HEK293 (cell line): Measurements from ENCODE around the gene UGT1A3.

Experiments used
- CTCF ChIA-PET: fragments of 350-600 bp; formaldehyde crosslinking; extraction: SDS; loops from one replicate; lab custom pipeline; 2021; ENCODE audit warnings: antibody characterized with exemption; lab: Yijun Ruan, JAX
- POLR2A ChIA-PET: fragments of 300-600 bp; formaldehyde crosslinking; extraction: SDS; loops from one replicate; lab custom pipeline; 2020; ENCODE audit warnings: antibody characterized with exemption, inconsistent platforms; lab: Yijun Ruan, JAX
- H3K27ac ChIP-seq: fragments of 200-500 bp; sonication (Bioruptor generic); 2 replicates; pipeline ENCODE4 v1.5.1; 2014; ENCODE audit warnings: low read depth, low read length, control low read depth, inconsistent platforms; ENCODE audit errors: extremely low read depth
- H3K36me3 ChIP-seq, 2 experiments: fragments of 200-500 bp in 1 of 2; sonication (Bioruptor generic) in 1 of 2; 1 replicate in 1 of 2; 2 replicates in 1 of 2; pipeline ENCODE4 v1.5.1; 2014 to 2017; ENCODE audit warnings: inconsistent platforms in 2 of 2, low read length in 2 of 2; ENCODE audit not compliant: control insufficient read depth in 2 of 2, insufficient read depth in 1 of 2
- H3K4me1 ChIP-seq: fragments of 200-500 bp; sonication (Bioruptor generic); 2 replicates; pipeline ENCODE4 v1.5.1; 2014; ENCODE audit warnings: mild to moderate bottlenecking, low read length, inconsistent platforms; ENCODE audit not compliant: control insufficient read depth, insufficient read depth
- H3K4me3 ChIP-seq: 2 replicates; pipeline ENCODE4 v1.5.1; 2011; ENCODE audit warnings: low read depth, mild to moderate bottlenecking, control low read depth, low read length, moderate library complexity
- H3K9me3 ChIP-seq: fragments of 200-500 bp; sonication (Bioruptor generic); 2 replicates; pipeline ENCODE4 v1.5.1; 2014; ENCODE audit warnings: low read depth, low read length, inconsistent platforms; ENCODE audit not compliant: control insufficient read depth, insufficient read depth
- FEZF1 ChIP-seq: fragments of 450-650 bp; formaldehyde crosslinking; IDR thresholded peaks from 2 replicates; pipeline ENCODE4 v1.5.1; 2016; ENCODE audit warnings: missing biosample characterization, missing genetic modification characterization
- KLF16 ChIP-seq: fragments of 450-650 bp; formaldehyde crosslinking; IDR thresholded peaks from 2 replicates; pipeline ENCODE4 v1.5.1; 2017; ENCODE audit warnings: missing biosample characterization, missing genetic modification characterization
- MEIS1 ChIP-seq: sonication (generic); formaldehyde crosslinking; IDR thresholded peaks from 2 replicates; pipeline ENCODE4 v1.8.1; 2022; ENCODE audit warnings: missing genetic modification reagents, mild to moderate bottlenecking, borderline replicate concordance
- OSR2 ChIP-seq: fragments of 450-650 bp; formaldehyde crosslinking; IDR thresholded peaks from 2 replicates; pipeline ENCODE4 v1.5.1; 2016; ENCODE audit warnings: missing biosample characterization, missing genetic modification characterization
- SP3 ChIP-seq: fragments of 450-650 bp; formaldehyde crosslinking; IDR thresholded peaks from 2 replicates; pipeline ENCODE4 v1.5.1; 2016; ENCODE audit warnings: missing biosample characterization, missing genetic modification characterization
- ZFHX2 ChIP-seq: fragments of 450-650 bp; formaldehyde crosslinking; conservative IDR thresholded peaks from 2 replicates; pipeline ENCODE4 v1.5.1; 2016; ENCODE audit warnings: missing biosample characterization, missing genetic modification characterization
- ZIC2 ChIP-seq: fragments of 450-650 bp; formaldehyde crosslinking; IDR thresholded peaks from 2 replicates; pipeline ENCODE4 v1.5.1; 2016; ENCODE audit warnings: missing biosample characterization, missing genetic modification characterization
- ZNF10 ChIP-seq: fragments of 450-650 bp; formaldehyde crosslinking; IDR thresholded peaks from 2 replicates; pipeline ENCODE4 v1.5.1; 2017; ENCODE audit warnings: missing biosample characterization, missing genetic modification characterization
- ZNF214 ChIP-seq: fragments of 450-650 bp; formaldehyde crosslinking; IDR thresholded peaks from 2 replicates; pipeline ENCODE4 v1.5.1; 2017; ENCODE audit warnings: missing biosample characterization, mild to moderate bottlenecking, missing genetic modification characterization, borderline replicate concordance
- ZNF23 ChIP-seq: fragments of 450-650 bp; formaldehyde crosslinking; IDR thresholded peaks from 2 replicates; pipeline ENCODE4 v1.5.1; 2016; ENCODE audit warnings: missing biosample characterization, missing genetic modification characterization, borderline replicate concordance
- ZNF26 ChIP-seq: fragments of 450-650 bp; formaldehyde crosslinking; IDR thresholded peaks from 2 replicates; pipeline ENCODE4 v1.5.1; 2016; ENCODE audit warnings: missing biosample characterization, missing genetic modification characterization
- ZNF266 ChIP-seq: fragments of 450-650 bp; formaldehyde crosslinking; IDR thresholded peaks from 2 replicates; pipeline ENCODE4 v1.5.1; 2016; ENCODE audit warnings: missing biosample characterization, missing genetic modification characterization, low read depth
- ZNF302 ChIP-seq: fragments of 450-650 bp; formaldehyde crosslinking; IDR thresholded peaks from 2 replicates; pipeline ENCODE4 v1.5.1; 2016; ENCODE audit warnings: missing biosample characterization, missing genetic modification characterization, low read depth
- ZNF510 ChIP-seq: fragments of 450-650 bp; formaldehyde crosslinking; IDR thresholded peaks from 2 replicates; pipeline ENCODE4 v1.5.1; 2018; ENCODE audit warnings: mild to moderate bottlenecking, missing genetic modification characterization, missing biosample characterization; ENCODE audit not compliant: insufficient replicate concordance
- ZNF560 ChIP-seq: fragments of 450-650 bp; formaldehyde crosslinking; IDR thresholded peaks from 2 replicates; pipeline ENCODE4 v1.5.1; 2017; ENCODE audit warnings: missing biosample characterization, missing genetic modification characterization, borderline replicate concordance
- ZNF585B ChIP-seq: fragments of 450-650 bp; formaldehyde crosslinking; IDR thresholded peaks from 2 replicates; pipeline ENCODE4 v1.5.1; 2016; ENCODE audit warnings: missing biosample characterization, missing genetic modification characterization
- ZNF600 ChIP-seq: fragments of 450-650 bp; formaldehyde crosslinking; IDR thresholded peaks from 2 replicates; pipeline ENCODE4 v1.5.1; 2016; ENCODE audit warnings: missing biosample characterization, missing genetic modification characterization
- ZNF610 ChIP-seq: fragments of 450-650 bp; formaldehyde crosslinking; IDR thresholded peaks from 2 replicates; pipeline ENCODE4 v1.5.1; 2016; ENCODE audit warnings: missing biosample characterization, missing genetic modification characterization, borderline replicate concordance
- ZNF623 ChIP-seq: fragments of 450-650 bp; formaldehyde crosslinking; IDR thresholded peaks from 2 replicates; pipeline ENCODE4 v1.5.1; 2016; ENCODE audit warnings: missing biosample characterization, missing genetic modification characterization
- ZNF624 ChIP-seq: fragments of 450-650 bp; formaldehyde crosslinking; IDR thresholded peaks from 2 replicates; pipeline ENCODE4 v1.5.1; 2017; ENCODE audit warnings: missing biosample characterization, missing genetic modification characterization
- ZNF791 ChIP-seq: fragments of 450-650 bp; formaldehyde crosslinking; IDR thresholded peaks from 2 replicates; pipeline ENCODE4 v1.5.1; 2016; ENCODE audit warnings: missing biosample characterization, missing genetic modification characterization
- TF ChIP-seq, protein P1 (sequence below): fragments of 450-650 bp; formaldehyde crosslinking; IDR thresholded peaks from 2 replicates; pipeline ENCODE4 v1.5.1; 2016; ENCODE audit warnings: missing biosample characterization, missing genetic modification characterization

Gene UGT1A3

GRCh38 chr2:233821196-233821595 is 92.4 kb downstream of the UGT1A3 start (continued):
- TF ChIP-seq ZNF26, result no peak
- TF ChIP-seq ZNF624 (tag by site-specific recombination), result no peak
- no peak for TF ChIP-seq ZNF266 (tag by site-specific recombination)
- TF ChIP-seq ZNF610, result no peak

- no peak for TF ChIP-seq ZNF585B (tag by site-specific recombination)
- no peak for TF ChIP-seq ZIC2
- TF ChIP-seq ZNF302 (tag by site-specific recombination), result no peak
- TF ChIP-seq ZNF791 (tag by site-specific recombination), result no peak
- TF ChIP-seq MEIS1, result no peak
- no peak for TF ChIP-seq ZNF10 (tag by site-specific recombination)
- CTCF ChIA-PET, result no interaction called here
- POLR2A ChIA-PET, result no interaction called here
- Histone ChIP-seq H3K4me3 (no peak overlapping the region), H3K27ac (no peak overlapping the region), H3K4me1 (peaks cover 3% of the 10 kb centered on the region; the same call in 1 of the 2 replicates), H3K9me3 (no peaks in the 10 kb centered on the region), H3K36me3 (no peaks in the 10 kb centered on the region)
Measured at GRCh38 chr2:233821709-233822100, 92.9 kb downstream of the UGT1A3 start.

DNA sequence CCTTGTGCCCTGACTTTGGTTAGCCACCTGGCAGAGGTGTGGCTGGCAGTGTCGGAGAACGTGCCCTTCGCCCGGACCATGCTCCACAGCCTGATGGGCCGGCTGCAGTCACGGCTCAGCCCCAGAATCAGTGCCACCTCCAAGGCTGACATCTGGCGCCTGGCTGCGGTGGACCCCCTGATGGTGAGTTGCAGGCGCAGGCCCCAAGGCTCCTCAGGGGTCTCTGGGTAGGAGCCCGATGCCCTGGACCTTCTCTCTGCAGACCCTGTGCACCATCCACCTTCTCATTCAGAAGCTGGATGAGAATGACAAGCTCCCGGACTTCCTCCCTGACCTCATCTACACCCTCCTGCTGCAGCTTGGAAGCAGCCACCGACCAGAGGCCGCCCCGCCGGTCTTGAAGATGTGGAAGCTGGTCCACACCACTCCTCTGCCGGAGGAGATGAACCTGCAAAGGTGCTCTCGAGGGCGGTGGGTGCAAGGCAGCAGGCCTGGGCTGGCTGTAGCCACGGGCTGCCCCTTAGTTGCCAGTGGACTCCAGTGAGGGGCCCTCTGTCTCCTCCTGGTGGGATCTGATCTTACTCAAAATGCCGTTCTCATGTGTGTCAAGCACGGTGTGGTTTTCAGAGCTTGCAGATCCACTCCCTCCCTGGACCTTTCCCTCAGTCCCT is 93.4 kb downstream of the UGT1A3 start:
- ChIA-PET CTCF (no interaction called here), POLR2A (no interaction called here)
- Histone ChIP-seq H3K36me3 (no peaks in the 10 kb centered on the region), H3K4me3 (no peak overlapping the region), H3K9me3 (no peaks in the 10 kb centered on the region), H3K4me1 (no peaks in the 10 kb centered on the region), H3K27ac (no peak overlapping the region)
- no peak for TF ChIP-seq KLF16
- TF ChIP-seq FEZF1 (tag by site-specific recombination), result no peak
- TF ChIP-seq SP3 (tag by site-specific recombination), result no peak
- no peak for TF ChIP-seq ZFHX2 (tag by site-specific recombination)
- TF ChIP-seq ZNF214, result no peak
- no peak for TF ChIP-seq ZNF623
- TF ChIP-seq, protein P1, sequence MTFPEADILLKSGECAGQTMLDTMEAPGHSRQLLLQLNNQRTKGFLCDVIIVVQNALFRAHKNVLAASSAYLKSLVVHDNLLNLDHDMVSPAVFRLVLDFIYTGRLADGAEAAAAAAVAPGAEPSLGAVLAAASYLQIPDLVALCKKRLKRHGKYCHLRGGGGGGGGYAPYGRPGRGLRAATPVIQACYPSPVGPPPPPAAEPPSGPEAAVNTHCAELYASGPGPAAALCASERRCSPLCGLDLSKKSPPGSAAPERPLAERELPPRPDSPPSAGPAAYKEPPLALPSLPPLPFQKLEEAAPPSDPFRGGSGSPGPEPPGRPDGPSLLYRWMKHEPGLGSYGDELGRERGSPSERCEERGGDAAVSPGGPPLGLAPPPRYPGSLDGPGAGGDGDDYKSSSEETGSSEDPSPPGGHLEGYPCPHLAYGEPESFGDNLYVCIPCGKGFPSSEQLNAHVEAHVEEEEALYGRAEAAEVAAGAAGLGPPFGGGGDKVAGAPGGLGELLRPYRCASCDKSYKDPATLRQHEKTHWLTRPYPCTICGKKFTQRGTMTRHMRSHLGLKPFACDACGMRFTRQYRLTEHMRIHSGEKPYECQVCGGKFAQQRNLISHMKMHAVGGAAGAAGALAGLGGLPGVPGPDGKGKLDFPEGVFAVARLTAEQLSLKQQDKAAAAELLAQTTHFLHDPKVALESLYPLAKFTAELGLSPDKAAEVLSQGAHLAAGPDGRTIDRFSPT (tag by site-specific recombination), result no peak
- TF ChIP-seq ZNF510 (tag by site-specific recombination), result no peak
- no peak for TF ChIP-seq ZNF10 (tag by site-specific recombination)
- TF ChIP-seq OSR2 (tag by site-specific recombination), result no peak
- TF ChIP-seq ZNF600 (tag by site-specific recombination), result no peak
- no peak for TF ChIP-seq ZNF560 (tag by site-specific recombination)
- TF ChIP-seq ZNF23, result no peak
